ENCODE measurements around the gene PDE8A.

The PDE8A gene

DNA sequence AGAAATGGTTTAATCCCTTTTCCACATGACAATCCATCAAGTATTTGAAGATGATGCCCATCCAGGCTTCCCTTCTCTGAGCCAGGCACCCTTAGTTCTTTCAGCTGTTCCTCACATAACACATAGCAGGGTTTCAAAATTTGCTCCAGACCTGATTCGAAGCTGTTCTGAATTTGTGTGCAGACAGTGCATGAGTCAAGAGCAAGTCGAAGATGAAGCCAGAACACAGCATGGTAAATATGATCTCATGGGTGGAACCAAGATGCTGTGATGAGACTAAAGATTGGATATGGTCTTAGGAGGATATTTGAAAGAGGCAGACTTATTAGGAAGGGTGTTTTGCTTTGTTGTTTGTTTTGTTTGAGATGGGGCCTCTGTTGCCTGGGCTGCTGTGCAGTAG lies 32.6 kb upstream of the PDE8A start:
- DNase-seq, result no peak
- Histone ChIP-seq H3K27ac (no peak overlapping the region), H3K4me3 (ENCODE audit: low read depth, low read length) (no peak overlapping the region), H3K36me3 (no peaks in the 10 kb centered on the region), H3K9me3 (ENCODE audit: severe bottlenecking) (no peaks in the 10 kb centered on the region), H3K27me3 (ENCODE audit: insufficient read depth, low read depth, severe bottlenecking) (no peaks in the 10 kb centered on the region)
- no peak for TF ChIP-seq CTCF (IDR thresholded peaks at IDR 0.05; ENCODE audit: low read depth, low read length)

DNA sequence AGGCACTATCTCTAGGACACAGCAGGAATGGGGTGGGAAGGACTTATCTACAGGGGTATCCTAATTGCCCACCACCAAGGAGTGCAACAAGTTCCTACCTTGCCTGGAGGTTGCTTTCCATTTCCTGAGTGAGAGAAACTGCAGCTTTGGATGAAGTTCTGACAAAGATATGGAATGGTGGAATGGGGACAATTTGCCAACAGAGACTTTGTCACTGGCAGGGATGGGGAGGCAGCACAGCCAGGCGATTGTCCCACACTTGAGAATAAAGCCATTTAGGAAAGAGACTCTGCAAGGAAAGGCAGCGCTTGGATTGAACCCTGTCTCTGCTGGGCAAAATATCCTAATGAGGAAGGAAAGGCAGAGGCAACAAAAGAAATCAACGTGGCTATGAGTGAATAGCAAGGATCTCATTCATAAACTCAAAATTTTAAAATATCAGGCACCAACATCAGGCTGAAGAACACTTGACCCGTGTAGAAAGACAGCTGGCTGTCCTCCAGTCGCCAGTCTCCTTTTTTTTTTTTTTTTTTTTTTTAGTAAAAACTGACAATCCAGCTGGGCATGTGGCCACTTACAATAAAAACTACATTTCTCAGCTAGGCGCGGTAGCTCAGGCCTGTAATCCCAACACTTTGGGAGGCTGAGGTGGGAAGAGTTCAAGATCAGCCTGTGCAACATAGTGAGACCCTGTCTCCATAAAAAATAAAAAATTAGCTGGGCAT lies 31.6 kb upstream of the PDE8A start:
- no peaks in the 10 kb centered on the region for H3K9me3 ChIP-seq (ENCODE audit: severe bottlenecking)
- no peak overlapping the region for H3K27ac ChIP-seq
- TF ChIP-seq CTCF (IDR thresholded peaks at IDR 0.05; ENCODE audit: low read depth, low read length), result no peak
- H3K27me3 ChIP-seq (ENCODE audit: insufficient read depth, low read depth, severe bottlenecking), result no peaks in the 10 kb centered on the region
- no peaks in the 10 kb centered on the region for H3K36me3 ChIP-seq
- H3K4me3 ChIP-seq (ENCODE audit: low read depth, low read length), result no peak overlapping the region
- no peak for DNase-seq

DNA sequence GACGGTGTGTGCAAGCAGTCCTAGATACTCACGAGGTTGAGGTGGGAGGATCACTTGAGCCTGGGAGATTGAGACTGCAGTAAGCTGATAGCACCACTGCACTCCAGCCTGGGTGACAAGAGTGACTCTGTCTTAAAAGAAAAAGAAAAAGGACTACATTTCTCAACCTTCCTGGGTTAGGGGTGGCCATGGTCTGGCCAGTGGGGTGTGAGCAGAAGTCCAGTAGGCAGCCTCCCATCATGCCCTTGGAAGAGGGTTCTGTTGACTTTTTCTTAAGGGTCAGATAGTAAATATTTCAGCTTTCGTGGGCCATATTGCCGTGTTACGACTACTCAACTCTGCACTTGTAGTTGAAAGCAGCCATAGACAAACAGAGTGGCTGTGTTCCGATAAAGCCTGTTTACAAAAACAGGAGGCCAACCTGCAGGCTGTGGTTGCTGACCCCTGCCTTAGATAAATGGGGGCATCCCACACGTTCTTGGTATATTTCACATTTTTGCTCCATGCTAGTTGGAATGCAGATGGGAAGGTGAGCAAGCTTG lies 31.0 kb upstream of the PDE8A start:
- Histone ChIP-seq H3K9me3 (ENCODE audit: severe bottlenecking) (no peaks in the 10 kb centered on the region), H3K27me3 (ENCODE audit: insufficient read depth, low read depth, severe bottlenecking) (no peaks in the 10 kb centered on the region), H3K27ac (no peak overlapping the region), H3K4me3 (ENCODE audit: low read depth, low read length) (no peak overlapping the region), H3K36me3 (no peaks in the 10 kb centered on the region)
- TF ChIP-seq CTCF (IDR thresholded peaks at IDR 0.05; ENCODE audit: low read depth, low read length), result no peak
- DNase-seq, result no peak

DNA sequence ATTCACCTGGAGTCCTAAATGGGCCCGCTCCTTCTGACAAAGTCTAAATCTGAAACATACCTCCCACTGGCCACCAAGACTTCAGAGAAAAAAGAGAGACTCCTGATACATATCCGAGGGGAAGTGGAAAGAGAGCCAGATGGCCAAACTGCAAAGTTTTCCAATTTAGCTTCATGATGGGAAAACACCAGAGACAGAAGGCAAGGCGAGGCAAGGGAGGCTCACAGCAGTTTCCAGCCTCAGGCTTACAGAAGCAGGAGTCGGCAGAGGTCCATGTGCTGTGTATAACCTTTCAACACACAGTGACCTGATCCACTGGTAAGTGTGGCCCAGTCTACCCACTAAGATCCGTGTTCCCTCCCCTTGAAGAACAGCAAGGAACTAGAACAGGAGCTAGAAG lies 29.9 kb upstream of the PDE8A start:
- DNase-seq, result no peak
- Histone ChIP-seq H3K27ac (no peak overlapping the region), H3K9me3 (ENCODE audit: severe bottlenecking) (no peaks in the 10 kb centered on the region), H3K4me3 (ENCODE audit: low read depth, low read length) (no peak overlapping the region), H3K36me3 (no peaks in the 10 kb centered on the region), H3K27me3 (ENCODE audit: insufficient read depth, low read depth, severe bottlenecking) (no peaks in the 10 kb centered on the region)
- TF ChIP-seq CTCF (IDR thresholded peaks at IDR 0.05; ENCODE audit: low read depth, low read length), result no peak

GRCh38 chr15:84953136-84953535 lies 28.5 kb upstream of the PDE8A start:
- Histone ChIP-seq H3K27me3 (ENCODE audit: insufficient read depth, low read depth, severe bottlenecking) (no peaks in the 10 kb centered on the region), H3K4me3 (ENCODE audit: low read depth, low read length) (no peak overlapping the region), H3K36me3 (no peaks in the 10 kb centered on the region), H3K9me3 (ENCODE audit: severe bottlenecking) (no peaks in the 10 kb centered on the region), H3K27ac (no peak overlapping the region)
- no peak for DNase-seq
- no peak for TF ChIP-seq CTCF (IDR thresholded peaks at IDR 0.05; ENCODE audit: low read depth, low read length)

DNA sequence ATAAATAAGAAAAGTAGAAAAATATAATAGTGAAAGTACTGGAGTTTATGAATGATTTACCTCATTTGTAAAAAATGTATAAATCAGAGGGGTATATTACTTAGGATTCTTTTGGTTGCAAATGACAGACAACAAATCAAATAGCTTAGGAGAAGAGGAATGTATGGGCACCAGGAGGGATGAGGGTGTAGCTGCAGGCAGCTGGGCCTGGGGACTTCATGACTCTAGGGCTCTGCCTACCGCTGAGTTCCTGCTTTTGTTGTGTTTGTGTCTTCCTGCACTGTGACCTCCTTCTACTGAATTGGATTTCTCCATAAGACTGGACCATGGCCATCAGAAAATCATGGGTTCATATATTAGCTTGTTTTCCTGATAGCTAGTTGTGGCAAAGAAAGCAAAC lies 27.9 kb upstream of the PDE8A start:
- no peaks in the 10 kb centered on the region for H3K27me3 ChIP-seq (ENCODE audit: insufficient read depth, low read depth, severe bottlenecking)
- no peaks in the 10 kb centered on the region for H3K36me3 ChIP-seq
- no peak overlapping the region for H3K4me3 ChIP-seq (ENCODE audit: low read depth, low read length)
- no peak for TF ChIP-seq CTCF (IDR thresholded peaks at IDR 0.05; ENCODE audit: low read depth, low read length)
- no peak overlapping the region for H3K27ac ChIP-seq
- no peaks in the 10 kb centered on the region for H3K9me3 ChIP-seq (ENCODE audit: severe bottlenecking)
- no peak for DNase-seq
